Neural progenitor cell (in vitro differentiated cells): Measurements from ENCODE around the gene ITGBL1. TPM values are rescaled to one million over a fixed set of nuclear protein-coding genes. Genes with fewer than 3 reads are reported as not detected.

Experiments
- DNase-seq: peaks from one replicate; pipeline ENCODE4 v3.0.0-alpha.2; 2016; ENCODE audit warnings: low spot score
- H2AFZ ChIP-seq: fragments of 200-600 bp; sonication (generic); replicated peaks from 2 replicates; pipeline ENCODE4 v1.6.1; 2016; ENCODE audit warnings: antibody characterized with exemption
- H3F3A ChIP-seq: fragments of 200-600 bp; sonication (generic); 2 replicates; pipeline ENCODE4 v1.6.1; 2016; ENCODE audit warnings: antibody characterized with exemption, low read depth
- H3K27ac ChIP-seq: fragments of 200-600 bp; sonication (generic); 2 replicates; pipeline ENCODE4 v1.5.1; 2016; ENCODE audit warnings: mild to moderate bottlenecking
- H3K27me3 ChIP-seq: fragments of 200-600 bp; sonication (generic); 2 replicates; pipeline ENCODE4 v1.6.1; 2016; ENCODE audit warnings: mild to moderate bottlenecking, moderate library complexity
- H3K36me3 ChIP-seq: fragments of 200-600 bp; sonication (generic); 2 replicates; pipeline ENCODE4 v1.5.1; 2016
- H3K4me1 ChIP-seq: fragments of 200-600 bp; sonication (generic); 2 replicates; pipeline ENCODE4 v1.6.1; 2016; ENCODE audit warnings: mixed run types
- H3K4me2 ChIP-seq: fragments of 200-600 bp; sonication (generic); 2 replicates; pipeline ENCODE4 v1.6.1; 2016
- H3K4me3 ChIP-seq: fragments of 200-600 bp; sonication (generic); 2 replicates; pipeline ENCODE4 v1.5.1; 2016
- H3K79me2 ChIP-seq: fragments of 200-600 bp; sonication (generic); 2 replicates; pipeline ENCODE4 v1.6.1; 2016; ENCODE audit warnings: low read depth
- H3K9ac ChIP-seq: fragments of 200-600 bp; sonication (generic); 2 replicates; pipeline ENCODE4 v1.6.1; 2016
- H3K9me3 ChIP-seq: fragments of 200-600 bp; sonication (generic); 2 replicates; pipeline ENCODE4 v1.5.1; 2016; ENCODE audit warnings: low read depth
- H4K20me1 ChIP-seq: fragments of 200-600 bp; sonication (generic); 2 replicates; pipeline ENCODE4 v1.6.1; 2016; ENCODE audit warnings: low read depth
- H3K27ac Mint-ChIP-seq: 3 replicates; pipeline ENCODE4 v1.8.0; 2021; ENCODE audit warnings: mixed read lengths
- H3K27me3 Mint-ChIP-seq: 2 replicates; pipeline ENCODE4 v1.8.0; 2022; ENCODE audit warnings: low read depth, mild to moderate bottlenecking, inconsistent platforms, moderate library complexity, mixed read lengths; ENCODE audit not compliant: insufficient read depth
- H3K36me3 Mint-ChIP-seq: 3 replicates; pipeline ENCODE4 v1.8.0; 2021; ENCODE audit warnings: mixed read lengths
- H3K4me1 Mint-ChIP-seq: 3 replicates; pipeline ENCODE4 v1.8.0; 2021; ENCODE audit warnings: mixed read lengths
- H3K4me3 Mint-ChIP-seq: 3 replicates; pipeline ENCODE4 v1.8.0; 2021; ENCODE audit warnings: mild to moderate bottlenecking, moderate library complexity, mixed read lengths
- H3K9me3 Mint-ChIP-seq: 3 replicates; pipeline ENCODE4 v1.8.0; 2020; ENCODE audit warnings: mixed read lengths
- EZH2 ChIP-seq: fragments of 200-600 bp; sonication (generic); IDR thresholded peaks from 2 replicates; pipeline ENCODE4 v1.6.1; 2017; ENCODE audit warnings: antibody characterized with exemption, mild to moderate bottlenecking, moderate library complexity
- EZH2phosphoT487 ChIP-seq: fragments of 200-600 bp; sonication (generic); IDR thresholded peaks from 2 replicates; pipeline ENCODE4 v1.6.1; 2017; ENCODE audit warnings: antibody characterized with exemption
- total RNA-seq: library from RNA; depleted of rRNA; stranded (reverse); fragments of >200 nt; gene quantifications from 2 replicates; pipeline ENCODE4 v1.2.3, GENCODE V29; 2015; ENCODE audit warnings: low replicate concordance
- TF ChIP-seq, protein P1 (sequence below): fragments of 200-600 bp; sonication (generic); IDR thresholded peaks from 2 replicates; pipeline ENCODE4 v1.5.1; 2017; ENCODE audit warnings: antibody characterized with exemption, mild to moderate bottlenecking

The ITGBL1 gene
- total RNA-seq, 1 donor from 2014 or later = not detected

DNA sequence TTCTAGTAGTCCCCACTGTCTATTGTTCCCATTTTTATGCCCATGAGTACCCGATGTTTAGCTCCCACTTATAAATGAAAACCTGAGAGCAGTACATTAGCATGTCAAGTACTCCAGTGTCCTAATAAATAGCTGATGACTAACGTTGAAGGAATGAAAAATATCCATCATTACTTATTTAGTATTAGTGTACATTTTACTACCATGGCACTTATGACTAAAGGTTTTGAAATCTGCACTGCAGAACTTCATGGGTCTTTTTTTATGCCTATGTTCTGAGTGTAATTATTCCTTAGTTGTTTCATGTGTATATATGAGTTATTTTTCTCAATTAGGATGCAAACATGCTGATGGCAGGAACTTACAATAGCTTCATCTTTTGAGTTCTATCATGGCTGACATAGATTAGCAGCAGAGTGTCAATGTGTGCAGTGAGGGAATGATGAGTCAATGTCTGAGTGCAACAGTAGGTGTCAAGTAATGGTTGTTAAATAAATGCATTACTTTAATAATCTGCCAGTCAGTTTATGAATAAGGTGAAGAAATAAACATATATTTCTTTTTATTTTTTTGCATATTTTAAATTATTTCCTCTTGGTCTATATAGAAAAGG is 188.4 kb downstream of the ITGBL1 start:
- no peaks in the 10 kb centered on the region for H3K9me3 ChIP-seq
- H3K79me2 ChIP-seq = no peaks in the 10 kb centered on the region
- TF ChIP-seq, protein P1, sequence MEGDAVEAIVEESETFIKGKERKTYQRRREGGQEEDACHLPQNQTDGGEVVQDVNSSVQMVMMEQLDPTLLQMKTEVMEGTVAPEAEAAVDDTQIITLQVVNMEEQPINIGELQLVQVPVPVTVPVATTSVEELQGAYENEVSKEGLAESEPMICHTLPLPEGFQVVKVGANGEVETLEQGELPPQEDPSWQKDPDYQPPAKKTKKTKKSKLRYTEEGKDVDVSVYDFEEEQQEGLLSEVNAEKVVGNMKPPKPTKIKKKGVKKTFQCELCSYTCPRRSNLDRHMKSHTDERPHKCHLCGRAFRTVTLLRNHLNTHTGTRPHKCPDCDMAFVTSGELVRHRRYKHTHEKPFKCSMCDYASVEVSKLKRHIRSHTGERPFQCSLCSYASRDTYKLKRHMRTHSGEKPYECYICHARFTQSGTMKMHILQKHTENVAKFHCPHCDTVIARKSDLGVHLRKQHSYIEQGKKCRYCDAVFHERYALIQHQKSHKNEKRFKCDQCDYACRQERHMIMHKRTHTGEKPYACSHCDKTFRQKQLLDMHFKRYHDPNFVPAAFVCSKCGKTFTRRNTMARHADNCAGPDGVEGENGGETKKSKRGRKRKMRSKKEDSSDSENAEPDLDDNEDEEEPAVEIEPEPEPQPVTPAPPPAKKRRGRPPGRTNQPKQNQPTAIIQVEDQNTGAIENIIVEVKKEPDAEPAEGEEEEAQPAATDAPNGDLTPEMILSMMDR = no peak
- TF ChIP-seq EZH2 = no peak
- TF ChIP-seq EZH2phosphoT487 = no peak
- H4K20me1 ChIP-seq = no peaks in the 10 kb centered on the region
- no peaks in the 10 kb centered on the region for H3K4me1 ChIP-seq
- no peak overlapping the region for H3K27ac ChIP-seq
- no peaks in the 10 kb centered on the region for H3K36me3 Mint-ChIP-seq
- H3K4me3 ChIP-seq = no peak overlapping the region
- no peak overlapping the region for H3K27ac Mint-ChIP-seq
- H3F3A ChIP-seq = no peaks in the 10 kb centered on the region
- H3K36me3 ChIP-seq = no peaks in the 10 kb centered on the region
- H3K27me3 ChIP-seq = no peaks in the 10 kb centered on the region
- H3K9me3 Mint-ChIP-seq = no peaks in the 10 kb centered on the region
- H2AFZ ChIP-seq = no peak overlapping the region
- no peaks in the 10 kb centered on the region for H3K27me3 Mint-ChIP-seq
- H3K4me3 Mint-ChIP-seq = no peak overlapping the region
- H3K9ac ChIP-seq = no peak overlapping the region
- no peak overlapping the region for H3K4me2 ChIP-seq
- DNase-seq = no peak
- no peaks in the 10 kb centered on the region for H3K4me1 Mint-ChIP-seq

DNA sequence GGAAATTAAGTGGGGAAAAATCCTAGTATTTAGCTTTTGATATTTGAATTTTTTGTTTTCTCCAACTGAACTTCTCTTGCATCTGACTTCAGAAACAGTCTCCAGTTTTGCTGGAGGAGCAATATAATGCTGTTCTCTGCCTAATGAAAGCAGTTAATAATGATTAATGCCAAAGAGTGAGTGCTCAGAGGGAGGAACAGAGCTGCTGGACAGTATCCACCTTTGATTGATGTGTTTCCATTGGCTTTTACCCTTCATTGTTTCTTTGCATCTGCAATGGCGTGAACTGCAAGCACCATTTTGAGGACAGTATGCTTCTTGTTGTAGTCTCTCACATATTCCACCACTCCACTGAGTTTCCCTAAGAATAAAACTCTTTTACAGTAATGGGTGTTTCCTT is 193.4 kb downstream of the ITGBL1 start:
- no peaks in the 10 kb centered on the region for H4K20me1 ChIP-seq
- H3K9me3 Mint-ChIP-seq = no peaks in the 10 kb centered on the region
- H3K27me3 Mint-ChIP-seq = no peaks in the 10 kb centered on the region
- H3K9me3 ChIP-seq = no peaks in the 10 kb centered on the region
- H3K27ac ChIP-seq = no peak overlapping the region
- no peaks in the 10 kb centered on the region for H3K36me3 ChIP-seq
- no peaks in the 10 kb centered on the region for H3K79me2 ChIP-seq
- H3K4me3 Mint-ChIP-seq = no peak overlapping the region
- no peaks in the 10 kb centered on the region for H3K27me3 ChIP-seq
- H3K4me1 ChIP-seq = no peaks in the 10 kb centered on the region
- no peak overlapping the region for H3K4me3 ChIP-seq
- H3F3A ChIP-seq = no peaks in the 10 kb centered on the region
- no peak for DNase-seq
- H3K9ac ChIP-seq = no peak overlapping the region
- H2AFZ ChIP-seq = no peak overlapping the region
- H3K36me3 Mint-ChIP-seq = no peaks in the 10 kb centered on the region
- H3K27ac Mint-ChIP-seq = no peak overlapping the region
- TF ChIP-seq, protein P1 = no peak
- no peak for TF ChIP-seq EZH2
- TF ChIP-seq EZH2phosphoT487 = no peak
- no peaks in the 10 kb centered on the region for H3K4me1 Mint-ChIP-seq
- H3K4me2 ChIP-seq = no peak overlapping the region

DNA sequence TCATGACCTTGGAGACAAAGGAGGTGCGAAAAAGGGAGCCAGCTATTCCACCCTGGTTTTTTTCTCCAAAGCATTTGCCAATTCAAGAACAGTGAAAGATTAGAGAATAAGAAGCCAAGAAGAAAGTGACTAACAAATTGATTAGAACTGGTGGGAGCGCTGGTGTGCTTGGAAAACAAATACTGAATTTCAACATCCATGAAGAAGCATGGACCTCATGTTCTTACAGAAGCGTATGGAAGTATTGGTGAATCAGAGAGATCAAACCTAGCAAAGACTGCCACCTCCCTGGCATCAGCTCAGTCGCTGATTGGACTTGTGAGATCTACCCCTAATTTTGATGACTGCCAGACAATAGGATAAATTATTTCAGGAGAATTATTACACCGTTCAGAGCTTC is 195.3 kb downstream of the ITGBL1 start:
- TF ChIP-seq EZH2 (no peak), EZH2phosphoT487 (no peak)
- TF ChIP-seq, protein P1 = no peak
- no peak overlapping the region for H3K9ac ChIP-seq
- H2AFZ ChIP-seq = no peak overlapping the region
- no peaks in the 10 kb centered on the region for H3K4me1 ChIP-seq
- H3K27ac Mint-ChIP-seq = no peak overlapping the region
- no peaks in the 10 kb centered on the region for H3K36me3 Mint-ChIP-seq
- H3K4me2 ChIP-seq = no peak overlapping the region
- H3K9me3 Mint-ChIP-seq = peaks cover 4% of the 10 kb centered on the region
- H3K4me1 Mint-ChIP-seq = no peaks in the 10 kb centered on the region
- H4K20me1 ChIP-seq = no peaks in the 10 kb centered on the region
- no peaks in the 10 kb centered on the region for H3K27me3 ChIP-seq
- no peaks in the 10 kb centered on the region for H3K9me3 ChIP-seq
- no peak for DNase-seq
- H3K36me3 ChIP-seq = no peaks in the 10 kb centered on the region
- H3K4me3 ChIP-seq = no peak overlapping the region
- no peaks in the 10 kb centered on the region for H3F3A ChIP-seq
- H3K27ac ChIP-seq = no peak overlapping the region
- H3K79me2 ChIP-seq = no peaks in the 10 kb centered on the region
- no peak overlapping the region for H3K4me3 Mint-ChIP-seq
- H3K27me3 Mint-ChIP-seq = no peaks in the 10 kb centered on the region
